Endodermal cell (in vitro differentiated cells): ENCODE data around the gene LEKR1. TPM values are rescaled to one million over a fixed set of nuclear protein-coding genes. Genes with fewer than 3 reads are reported as not detected.
"Not testable (repeated sequence)": the region's sequence is repeated elsewhere in the genome, so short reads cannot be mapped to it uniquely, and the experiment has no call there.

Experiments used
- DNase-seq: peaks from one replicate; pipeline ENCODE4 v3.0.0-alpha.2; 2017
- H3K27ac ChIP-seq: 2 replicates; pipeline ENCODE4 v1.5.1; 2013; ENCODE audit warnings: mild to moderate bottlenecking, low read depth, low read length, moderate library complexity
- H3K27me3 ChIP-seq: 2 replicates; pipeline ENCODE4 v1.6.1; 2013; ENCODE audit warnings: mild to moderate bottlenecking, low read length, moderate library complexity; ENCODE audit not compliant: insufficient read depth, control insufficient read depth, poor library complexity, severe bottlenecking
- H3K36me3 ChIP-seq: 2 replicates; pipeline ENCODE4 v1.7.0; 2013; ENCODE audit warnings: mild to moderate bottlenecking, low read length, moderate library complexity; ENCODE audit not compliant: control insufficient read depth, insufficient read depth
- H3K4me1 ChIP-seq: one replicate; pipeline ENCODE4 v1.7.0; 2013; ENCODE audit warnings: low read length; ENCODE audit not compliant: control insufficient read depth, insufficient read depth
- H3K4me3 ChIP-seq: 2 replicates; pipeline ENCODE4 v1.5.1; 2013; ENCODE audit warnings: mild to moderate bottlenecking, low read length, moderate library complexity
- H3K9ac ChIP-seq: 2 replicates; pipeline ENCODE4 v1.6.1; 2013; ENCODE audit warnings: mild to moderate bottlenecking, low read length, moderate library complexity; ENCODE audit not compliant: poor library complexity, severe bottlenecking; ENCODE audit errors: extremely low read depth
- H3K9me3 ChIP-seq: 2 replicates; pipeline ENCODE4 v1.6.1; 2013; ENCODE audit warnings: mild to moderate bottlenecking, low read length, moderate library complexity; ENCODE audit not compliant: control insufficient read depth
- H3K27ac Mint-ChIP-seq: 2 replicates; pipeline ENCODE4 v1.8.0; 2020; ENCODE audit warnings: mixed read lengths
- H3K27me3 Mint-ChIP-seq: 2 replicates; pipeline ENCODE4 v1.8.0; 2021; ENCODE audit warnings: mild to moderate bottlenecking, mixed read lengths; ENCODE audit not compliant: insufficient read depth
- H3K36me3 Mint-ChIP-seq: 2 replicates; pipeline ENCODE4 v1.8.0; 2020; ENCODE audit warnings: low read depth, mixed read lengths
- H3K4me1 Mint-ChIP-seq: 2 replicates; pipeline ENCODE4 v1.8.0; 2020; ENCODE audit warnings: mixed read lengths
- H3K4me3 Mint-ChIP-seq: 2 replicates; pipeline ENCODE4 v1.8.0; 2020; ENCODE audit warnings: mild to moderate bottlenecking, moderate library complexity, mixed read lengths
- H3K9me3 Mint-ChIP-seq: 2 replicates; pipeline ENCODE4 v1.8.0; 2020; ENCODE audit warnings: mild to moderate bottlenecking, mixed read lengths
- WGBS, 2 experiments: methylation state at CpG; one replicate each; pipeline versions ENCODE4 v1.1.5 to v1.1.7; 2013; ENCODE audit warnings: missing lambda C conversion rate in 2 of 2, mixed read lengths in 1 of 2; ENCODE audit not compliant: insufficient coverage in 1 of 2, insufficient read length in 1 of 2; 5-methylcytosine and 5-hydroxymethylcytosine counted together
- total RNA-seq, 2 donors: library from RNA; stranded (reverse); fragmentation: NEBNext Ultra II Directional in 1 of 2; extraction: Animal tissue kit (Norgen Biotek cat#: 25700) in 1 of 2; gene quantifications; 2 replicates in 1 of 2; 3 replicates in 1 of 2; pipeline ENCODE4 v1.2.1, GENCODE V29; 2021
- TF ChIP-seq, protein P1 (sequence below): fragments of 200-600 bp; sonication (generic); conservative IDR thresholded peaks from 2 replicates; pipeline ENCODE4 v1.5.0; 2021; ENCODE audit warnings: antibody characterized with exemption, mild to moderate bottlenecking

Gene LEKR1
- total RNA-seq, 2 donors from 2014 or later, result 1.0 to 1.2 TPM

DNA sequence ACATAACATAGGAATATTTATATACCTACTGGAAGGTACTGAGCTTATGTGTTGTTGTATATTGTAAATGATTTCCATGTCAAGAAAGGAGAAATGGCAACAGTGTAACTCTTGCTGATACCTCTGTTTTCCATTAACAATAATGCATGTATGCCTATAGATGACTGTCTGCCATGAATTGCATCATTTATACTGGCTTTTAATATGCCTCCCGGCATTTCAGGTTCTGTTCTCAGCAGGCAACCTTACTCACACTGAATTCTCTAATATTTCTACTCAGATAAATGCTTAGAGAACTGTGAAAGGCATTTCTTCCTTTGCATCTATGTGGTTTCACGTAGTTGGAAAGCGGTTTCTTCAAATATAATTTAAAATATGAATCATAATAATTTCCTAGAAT lies 41.8 kb downstream of the LEKR1 start:
- WGBS, 2 experiments, result 71 to 88% methylated on average over 1 to 3 of the region's 3 CpGs
- H3K27ac Mint-ChIP-seq, result no peak overlapping the region
- H3K4me3 Mint-ChIP-seq, result no peak overlapping the region
- no peak overlapping the region for H3K4me3 ChIP-seq
- H3K27me3 ChIP-seq, result no peaks in the 10 kb centered on the region
- H3K9ac ChIP-seq, result no peak overlapping the region
- H3K9me3 Mint-ChIP-seq, result peaks cover 15% of the 10 kb centered on the region
- peaks cover 4% of the 10 kb centered on the region for H3K4me1 Mint-ChIP-seq
- H3K36me3 ChIP-seq, result no peaks in the 10 kb centered on the region
- TF ChIP-seq, protein P1, sequence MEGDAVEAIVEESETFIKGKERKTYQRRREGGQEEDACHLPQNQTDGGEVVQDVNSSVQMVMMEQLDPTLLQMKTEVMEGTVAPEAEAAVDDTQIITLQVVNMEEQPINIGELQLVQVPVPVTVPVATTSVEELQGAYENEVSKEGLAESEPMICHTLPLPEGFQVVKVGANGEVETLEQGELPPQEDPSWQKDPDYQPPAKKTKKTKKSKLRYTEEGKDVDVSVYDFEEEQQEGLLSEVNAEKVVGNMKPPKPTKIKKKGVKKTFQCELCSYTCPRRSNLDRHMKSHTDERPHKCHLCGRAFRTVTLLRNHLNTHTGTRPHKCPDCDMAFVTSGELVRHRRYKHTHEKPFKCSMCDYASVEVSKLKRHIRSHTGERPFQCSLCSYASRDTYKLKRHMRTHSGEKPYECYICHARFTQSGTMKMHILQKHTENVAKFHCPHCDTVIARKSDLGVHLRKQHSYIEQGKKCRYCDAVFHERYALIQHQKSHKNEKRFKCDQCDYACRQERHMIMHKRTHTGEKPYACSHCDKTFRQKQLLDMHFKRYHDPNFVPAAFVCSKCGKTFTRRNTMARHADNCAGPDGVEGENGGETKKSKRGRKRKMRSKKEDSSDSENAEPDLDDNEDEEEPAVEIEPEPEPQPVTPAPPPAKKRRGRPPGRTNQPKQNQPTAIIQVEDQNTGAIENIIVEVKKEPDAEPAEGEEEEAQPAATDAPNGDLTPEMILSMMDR, result no peak
- DNase-seq, result no peak
- H3K9me3 ChIP-seq, result peaks cover under 1% of the 10 kb centered on the region
- H3K4me1 ChIP-seq, result no peaks in the 10 kb centered on the region
- no peak overlapping the region for H3K27ac ChIP-seq
- H3K36me3 Mint-ChIP-seq, result peaks cover 4% of the 10 kb centered on the region
- H3K27me3 Mint-ChIP-seq, result peaks cover 4% of the 10 kb centered on the region

DNA sequence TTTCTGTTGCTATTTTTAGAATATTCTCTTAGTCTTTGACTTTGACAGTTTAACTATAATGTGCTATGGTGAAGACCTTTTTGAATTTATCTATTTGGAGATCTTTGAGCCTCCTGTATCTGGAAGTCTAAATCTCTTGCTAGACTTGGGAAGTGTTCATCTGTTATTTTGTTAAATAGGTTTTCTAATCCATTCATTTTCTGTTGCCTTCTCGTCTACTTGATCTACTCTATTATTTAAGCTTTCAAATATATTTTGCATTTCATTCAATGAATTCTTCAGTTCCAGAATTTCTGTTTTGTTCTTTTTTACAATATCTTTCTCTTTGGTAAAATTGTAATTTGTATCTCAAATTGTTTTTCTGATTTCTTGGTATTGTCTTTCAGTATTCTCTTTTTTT lies 47.8 kb downstream of the LEKR1 start:
- no peak overlapping the region for H3K4me3 ChIP-seq
- Mint-ChIP-seq H3K9me3 (peaks cover 66% of the 10 kb centered on the region), H3K27ac (no peak overlapping the region), H3K4me1 (no peaks in the 10 kb centered on the region), H3K4me3 (no peak overlapping the region), H3K36me3 (peaks cover 11% of the 10 kb centered on the region), H3K27me3 (peaks cover 4% of the 10 kb centered on the region)
- H3K9me3 ChIP-seq, result peaks cover 55% of the 10 kb centered on the region
- H3K4me1 ChIP-seq, result no peaks in the 10 kb centered on the region
- H3K27ac ChIP-seq, result no peak overlapping the region
- H3K9ac ChIP-seq, result no peak overlapping the region
- TF ChIP-seq, protein P1, result no peak
- DNase-seq, result no peak
- WGBS, 2 experiments, result 82% methylated on average over 1 of the region's 1 CpG; no CpG with 5 or more reads in 1 of the 2 experiments
- no peaks in the 10 kb centered on the region for H3K36me3 ChIP-seq
- no peaks in the 10 kb centered on the region for H3K27me3 ChIP-seq

DNA sequence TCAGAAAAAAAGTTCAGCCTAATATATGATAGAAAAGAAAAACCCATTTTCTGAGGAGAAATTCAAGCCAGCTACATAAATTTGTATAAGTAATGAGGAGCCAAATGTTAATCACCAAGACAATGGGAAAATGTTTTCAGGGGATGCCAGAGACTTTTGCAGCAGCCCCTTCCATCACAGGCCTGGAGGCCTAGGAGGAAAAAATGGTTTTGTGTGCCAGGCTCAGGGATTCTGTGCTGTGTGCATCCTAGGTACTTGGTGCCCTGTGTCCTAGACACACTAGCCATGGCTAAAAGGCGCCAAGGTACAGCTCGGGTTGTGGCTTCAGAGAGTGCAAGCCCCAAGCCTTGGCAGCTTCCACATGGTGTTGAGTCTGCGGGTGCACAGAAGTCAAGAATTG lies 53.3 kb downstream of the LEKR1 start:
- not testable (repeated sequence) for H3K27me3 ChIP-seq, H3K36me3 ChIP-seq, H3K4me1 ChIP-seq, H3K9ac ChIP-seq, H3K4me1 Mint-ChIP-seq, H3K27ac ChIP-seq, DNase-seq, H3K4me3 Mint-ChIP-seq, H3K27me3 Mint-ChIP-seq, H3K27ac Mint-ChIP-seq
- H3K4me3 ChIP-seq, result peak overlapping the region; percentile 65
- H3K9me3 ChIP-seq, result peaks cover 64% of the 10 kb centered on the region
- WGBS, 2 experiments, result 84 to 93% methylated on average over 3 of the region's 3 CpGs
- Mint-ChIP-seq H3K36me3 (peaks cover 21% of the 10 kb centered on the region), H3K9me3 (peaks cover 73% of the 10 kb centered on the region)

DNA sequence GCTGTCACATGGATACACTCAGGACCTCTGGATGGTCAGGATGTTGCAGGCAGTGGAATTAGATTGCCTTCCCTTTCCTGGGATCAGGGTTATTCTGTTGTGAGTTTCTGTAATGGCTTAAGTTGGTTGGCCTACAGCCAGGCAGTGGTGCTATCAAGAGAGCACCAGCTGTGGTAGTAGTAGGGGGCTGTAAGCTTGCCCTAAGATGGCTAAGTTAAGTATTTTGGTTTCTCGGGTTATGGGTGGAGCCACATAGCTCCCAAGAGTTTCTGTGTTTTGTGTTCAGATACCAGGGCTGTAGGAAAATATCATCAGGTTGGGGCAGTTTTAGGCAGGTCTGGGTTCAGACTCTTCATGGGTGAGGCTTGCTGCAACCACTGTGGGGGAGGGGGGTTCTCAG lies 59.6 kb downstream of the LEKR1 start:
- Histone ChIP-seq H3K4me3 (no peak overlapping the region), H3K4me1 (no peaks in the 10 kb centered on the region), H3K9me3 (peaks cover 40% of the 10 kb centered on the region), H3K36me3 (no peaks in the 10 kb centered on the region), H3K27ac (no peak overlapping the region), H3K9ac (no peak overlapping the region), H3K27me3 (no peaks in the 10 kb centered on the region)
- Mint-ChIP-seq H3K27ac (no peak overlapping the region), H3K36me3 (peaks cover 17% of the 10 kb centered on the region), H3K9me3 (peaks cover 43% of the 10 kb centered on the region), H3K4me1 (no peaks in the 10 kb centered on the region), H3K27me3 (no peaks in the 10 kb centered on the region), H3K4me3 (no peak overlapping the region)
- 94% methylated on average over 1 of the region's 1 CpG; no CpG with 5 or more reads in 1 of the 2 experiments for WGBS, 2 experiments
- DNase-seq, result no peak
- TF ChIP-seq, protein P1, result no peak
